GM12891 (cell line): Measurements from ENCODE around the gene SCN9A.

Source experiments
- PAX5 ChIP-seq: IDR thresholded peaks from 2 replicates; pipeline ENCODE4 v1.6.1; 2011; ENCODE audit warnings: low read length, moderate library complexity, mild to moderate bottlenecking; ENCODE audit not compliant: insufficient read depth, severe bottlenecking
- POLR2A ChIP-seq: IDR thresholded peaks from 2 replicates; pipeline ENCODE4 v1.6.1; 2011; ENCODE audit warnings: low read depth, low read length, control low read depth
- POLR2AphosphoS5 ChIP-seq: IDR thresholded peaks from 2 replicates; pipeline ENCODE4 v1.6.1; 2011; ENCODE audit warnings: low read depth, low read length, control low read depth
- TAF1 ChIP-seq: IDR thresholded peaks from 2 replicates; pipeline ENCODE4 v1.6.1; 2011; ENCODE audit warnings: low read depth, low read length, control low read depth

GRCh38 chr2:166181813-166182154, 194.0 kb downstream of the SCN9A start:
- no peak for TF ChIP-seq POLR2A
- no peak for TF ChIP-seq TAF1
- no peak for TF ChIP-seq PAX5
- no peak for TF ChIP-seq POLR2AphosphoS5
